Hypothalamus (tissue), 51 donors: ENCODE measurements around the gene EHD4.

Experiments used
- DNase-seq, 51 donors: peaks; one replicate each; lab custom pipeline; 2025; lab: John Stamatoyannopoulos, UW

The EHD4 gene

GRCh38 chr15:41972253-41973242 is at the start of gene EHD4:
EHD4 (minus strand) TSS chr15:41972557; CDS start chr15:41972494, 63 bp downstream.
- peak; percentile 22 to 98 (median 89) for DNase-seq

GRCh38 chr15:42021593-42021992 is 49.2 kb upstream of the EHD4 start:
- DNase-seq: no peak

- DNase-seq: no peak
Observed at GRCh38 chr15:42020713-42021273, 48.4 kb upstream of the EHD4 start, which contains the start of gene PLA2G4E. PLA2G4E (minus strand) TSS chr15:42021042; CDS start chr15:42021030, 12 bp downstream.

GRCh38 chr15:42018306-42019224 is 46.2 kb upstream of the EHD4 start:
- no peak for DNase-seq

- no peak for DNase-seq
Observed at GRCh38 chr15:42016971-42017370, 44.6 kb upstream of the EHD4 start.

- no peak for DNase-seq
Observed at GRCh38 chr15:42014406-42014805, 42.0 kb upstream of the EHD4 start.

- DNase-seq: no peak
Observed at GRCh38 chr15:42012928-42013482, 40.6 kb upstream of the EHD4 start.

GRCh38 chr15:42012241-42012640 is 39.9 kb upstream of the EHD4 start:
- DNase-seq: no peak

- no peak for DNase-seq
Observed at GRCh38 chr15:42011074-42011473, 38.7 kb upstream of the EHD4 start.

GRCh38 chr15:42010434-42010833 is 38.1 kb upstream of the EHD4 start:
- no peak for DNase-seq

- DNase-seq: no peak
Observed at GRCh38 chr15:42009474-42009873, 37.1 kb upstream of the EHD4 start.

- DNase-seq: no peak
Observed at GRCh38 chr15:42009022-42009421, 36.7 kb upstream of the EHD4 start.

GRCh38 chr15:42007386-42007785 is 35.0 kb upstream of the EHD4 start:
- no peak for DNase-seq

- DNase-seq: no peak
Observed at GRCh38 chr15:42002333-42002732, 30.0 kb upstream of the EHD4 start.

- DNase-seq: no peak
Observed at GRCh38 chr15:42001236-42001635, 28.9 kb upstream of the EHD4 start.

- DNase-seq: no peak
Observed at GRCh38 chr15:41999290-42000285, 27.2 kb upstream of the EHD4 start.

- DNase-seq: no peak
Observed at GRCh38 chr15:41997845-41998244, 25.5 kb upstream of the EHD4 start.

- DNase-seq: no peak
Observed at GRCh38 chr15:41996921-41997592, 24.7 kb upstream of the EHD4 start.

- DNase-seq: no peak
Observed at GRCh38 chr15:41996376-41996775, 24.0 kb upstream of the EHD4 start.
